Panc1 (cell line): ENCODE data around the gene STK4. TPM values are rescaled to one million over a fixed set of nuclear protein-coding genes. Genes with fewer than 3 reads are reported as not detected.
"Not testable (repeated sequence)": the region's sequence is repeated elsewhere in the genome, so short reads cannot be mapped to it uniquely, and the experiment has no call there.

Source experiments
- ATAC-seq: fragments of 200-7000 bp; cut with Tn5 transposase; 2 replicates; pipeline ENCODE4 v1.9.1; 2020; ENCODE audit warnings: mild to moderate bottlenecking, moderate library complexity
- BruUV-seq: library from RNA; stranded (reverse); fragments of 400-500 nt; replicated peaks from 2 replicates; lab custom pipeline; 2021; lab: Mats Ljungman, UMichigan
- CTCF ChIA-PET: fragments of 300-600 bp; sonication (Branson Sonifier 250); formaldehyde crosslinking; loops from one replicate; lab custom pipeline; 2022; ENCODE audit warnings: antibody characterized with exemption; lab: Charles Lee
- POLR2A ChIA-PET: fragments of 300-600 bp; sonication (Branson Sonifier 250); formaldehyde crosslinking; loops from one replicate; lab custom pipeline; 2022; ENCODE audit warnings: antibody characterized with exemption; lab: Charles Lee
- DNase-seq: peaks from one replicate; pipeline ENCODE4 v3.0.0-alpha.2; 2010; ENCODE audit warnings: low read depth, low spot score
- H3K27ac ChIP-seq: 2 replicates; pipeline ENCODE4 v1.5.1; 2011; ENCODE audit warnings: mild to moderate bottlenecking, low read length, inconsistent platforms
- H3K27me3 ChIP-seq: fragments of 200-500 bp; sonication (Bioruptor generic); 2 replicates; pipeline ENCODE4 v1.6.0; 2014; ENCODE audit warnings: low read length, inconsistent platforms; ENCODE audit not compliant: control insufficient read depth, insufficient read depth
- H3K36me3 ChIP-seq: fragments of 200-500 bp; sonication (Bioruptor generic); 2 replicates; pipeline ENCODE4 v1.5.1; 2014; ENCODE audit warnings: inconsistent platforms, mild to moderate bottlenecking, low read length, moderate library complexity; ENCODE audit not compliant: control insufficient read depth, insufficient read depth
- H3K4me1 ChIP-seq: 2 replicates; pipeline ENCODE4 v1.5.1; 2011; ENCODE audit warnings: inconsistent platforms, mild to moderate bottlenecking, low read length, moderate library complexity; ENCODE audit not compliant: control insufficient read depth, insufficient read depth
- H3K4me3 ChIP-seq, 2 experiments: 2 replicates each; pipeline ENCODE4 v1.5.1; 2011 to 2012; ENCODE audit warnings: low read depth in 2 of 2, low read length in 2 of 2, mild to moderate bottlenecking in 2 of 2, inconsistent platforms in 1 of 2, moderate library complexity in 1 of 2
- H3K9me3 ChIP-seq: fragments of 200-500 bp; sonication (Bioruptor generic); 2 replicates; pipeline ENCODE4 v1.5.1; 2014; ENCODE audit warnings: low read depth, mild to moderate bottlenecking, inconsistent platforms, low read length, moderate library complexity; ENCODE audit not compliant: control insufficient read depth, insufficient read depth
- POLR2AphosphoS5 ChIP-seq: IDR thresholded peaks from 2 replicates; pipeline ENCODE4 v1.6.1; 2012; ENCODE audit warnings: mild to moderate bottlenecking, low read depth, low read length, moderate library complexity
- SIN3A ChIP-seq: IDR thresholded peaks from 2 replicates; pipeline ENCODE4 v1.6.1; 2012; ENCODE audit warnings: low read depth, mild to moderate bottlenecking, low read length, moderate library complexity, borderline replicate concordance; ENCODE audit not compliant: insufficient read depth
- TCF7L2 ChIP-seq: IDR thresholded peaks from 2 replicates; pipeline ENCODE4 v1.6.1; 2011; ENCODE audit warnings: mild to moderate bottlenecking, low read depth, low read length, inconsistent platforms
- in situ Hi-C: cut with HindIII; loops from 2 replicates; pipeline ENCODE4 v1.10.0; 2016; ENCODE audit warnings: low sequenced_read_pairs, low pct_unique_long_range_greater_than_20kb
- intact Hi-C: fragments of 100-400 bp; cut with micrococcal nuclease; formaldehyde crosslinking; loops from one replicate; pipeline ENCODE4 v1.10.0; 2022; ENCODE audit not compliant: unreplicated experiment
- total RNA-seq: library from RNA; stranded (reverse); gene quantifications from one replicate; pipeline ENCODE4 v1.2.1, GENCODE V29; 2021; ENCODE audit not compliant: unreplicated experiment
- TF ChIP-seq, protein P1 (sequence below), 2 experiments: IDR thresholded peaks; 2 replicates each; pipeline ENCODE4 v1.6.1; 2011 to 2012; ENCODE audit warnings: low read depth in 2 of 2, control low read depth in 1 of 2, low read length in 1 of 2, mild to moderate bottlenecking in 1 of 2, moderate library complexity in 1 of 2; ENCODE audit not compliant: insufficient read depth in 1 of 2
- TF ChIP-seq, protein P2 (sequence below): fragments of 450-650 bp; IDR thresholded peaks from 2 replicates; pipeline ENCODE4 v1.5.1; 2017; ENCODE audit warnings: mild to moderate bottlenecking

STK4 gene
- total RNA-seq, 1 experiment from 2014 or later = 50.2 TPM

DNA sequence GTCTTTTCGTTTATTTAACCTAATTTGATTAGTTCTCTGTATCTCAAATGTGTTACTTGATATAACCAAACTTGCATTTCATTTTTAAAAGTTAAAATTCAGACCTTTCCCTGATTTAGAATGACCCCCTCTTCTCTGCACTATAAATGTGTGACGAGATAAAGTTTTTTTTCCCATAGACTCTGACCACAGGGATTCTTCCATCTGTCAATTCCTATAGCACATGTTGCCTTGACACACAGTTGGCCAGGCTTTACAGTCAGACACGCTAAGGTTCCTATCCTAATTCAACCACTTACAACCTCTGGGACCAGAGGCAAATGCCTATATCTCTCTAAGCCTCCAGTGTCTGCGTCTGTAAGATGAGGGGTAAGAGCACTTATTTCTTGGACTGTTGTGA is 94.0 kb downstream of the STK4 start:
- ChIA-PET POLR2A (no interaction called here), CTCF (no interaction called here)
- no peaks in the 10 kb centered on the region for H3K27me3 ChIP-seq
- H3K4me3 ChIP-seq = no peak overlapping the region
- in situ Hi-C loops = no loop called here
- BruUV-seq = no TSS peak
- TF ChIP-seq TCF7L2 (no peak), SIN3A (no peak), POLR2AphosphoS5 (no peak)
- TF ChIP-seq, protein P1, sequence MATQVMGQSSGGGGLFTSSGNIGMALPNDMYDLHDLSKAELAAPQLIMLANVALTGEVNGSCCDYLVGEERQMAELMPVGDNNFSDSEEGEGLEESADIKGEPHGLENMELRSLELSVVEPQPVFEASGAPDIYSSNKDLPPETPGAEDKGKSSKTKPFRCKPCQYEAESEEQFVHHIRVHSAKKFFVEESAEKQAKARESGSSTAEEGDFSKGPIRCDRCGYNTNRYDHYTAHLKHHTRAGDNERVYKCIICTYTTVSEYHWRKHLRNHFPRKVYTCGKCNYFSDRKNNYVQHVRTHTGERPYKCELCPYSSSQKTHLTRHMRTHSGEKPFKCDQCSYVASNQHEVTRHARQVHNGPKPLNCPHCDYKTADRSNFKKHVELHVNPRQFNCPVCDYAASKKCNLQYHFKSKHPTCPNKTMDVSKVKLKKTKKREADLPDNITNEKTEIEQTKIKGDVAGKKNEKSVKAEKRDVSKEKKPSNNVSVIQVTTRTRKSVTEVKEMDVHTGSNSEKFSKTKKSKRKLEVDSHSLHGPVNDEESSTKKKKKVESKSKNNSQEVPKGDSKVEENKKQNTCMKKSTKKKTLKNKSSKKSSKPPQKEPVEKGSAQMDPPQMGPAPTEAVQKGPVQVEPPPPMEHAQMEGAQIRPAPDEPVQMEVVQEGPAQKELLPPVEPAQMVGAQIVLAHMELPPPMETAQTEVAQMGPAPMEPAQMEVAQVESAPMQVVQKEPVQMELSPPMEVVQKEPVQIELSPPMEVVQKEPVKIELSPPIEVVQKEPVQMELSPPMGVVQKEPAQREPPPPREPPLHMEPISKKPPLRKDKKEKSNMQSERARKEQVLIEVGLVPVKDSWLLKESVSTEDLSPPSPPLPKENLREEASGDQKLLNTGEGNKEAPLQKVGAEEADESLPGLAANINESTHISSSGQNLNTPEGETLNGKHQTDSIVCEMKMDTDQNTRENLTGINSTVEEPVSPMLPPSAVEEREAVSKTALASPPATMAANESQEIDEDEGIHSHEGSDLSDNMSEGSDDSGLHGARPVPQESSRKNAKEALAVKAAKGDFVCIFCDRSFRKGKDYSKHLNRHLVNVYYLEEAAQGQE (IDR thresholded peaks at IDR 0.05; ENCODE audit: insufficient read depth in 1 of 2, low read depth in 2 of 2, low read length in 1 of 2) = no peak
- TF ChIP-seq, protein P2, sequence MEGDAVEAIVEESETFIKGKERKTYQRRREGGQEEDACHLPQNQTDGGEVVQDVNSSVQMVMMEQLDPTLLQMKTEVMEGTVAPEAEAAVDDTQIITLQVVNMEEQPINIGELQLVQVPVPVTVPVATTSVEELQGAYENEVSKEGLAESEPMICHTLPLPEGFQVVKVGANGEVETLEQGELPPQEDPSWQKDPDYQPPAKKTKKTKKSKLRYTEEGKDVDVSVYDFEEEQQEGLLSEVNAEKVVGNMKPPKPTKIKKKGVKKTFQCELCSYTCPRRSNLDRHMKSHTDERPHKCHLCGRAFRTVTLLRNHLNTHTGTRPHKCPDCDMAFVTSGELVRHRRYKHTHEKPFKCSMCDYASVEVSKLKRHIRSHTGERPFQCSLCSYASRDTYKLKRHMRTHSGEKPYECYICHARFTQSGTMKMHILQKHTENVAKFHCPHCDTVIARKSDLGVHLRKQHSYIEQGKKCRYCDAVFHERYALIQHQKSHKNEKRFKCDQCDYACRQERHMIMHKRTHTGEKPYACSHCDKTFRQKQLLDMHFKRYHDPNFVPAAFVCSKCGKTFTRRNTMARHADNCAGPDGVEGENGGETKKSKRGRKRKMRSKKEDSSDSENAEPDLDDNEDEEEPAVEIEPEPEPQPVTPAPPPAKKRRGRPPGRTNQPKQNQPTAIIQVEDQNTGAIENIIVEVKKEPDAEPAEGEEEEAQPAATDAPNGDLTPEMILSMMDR = no peak
- H3K36me3 ChIP-seq = 0 out of 2 replicates have a peak, but pooled peaks cover 3% of the 10 kb centered on the region
- H3K9me3 ChIP-seq = no peaks in the 10 kb centered on the region
- intact Hi-C loops = no loop called here
- DNase-seq = no peak
- no peaks in the 10 kb centered on the region; the same call in none of the 2 replicates for H3K4me1 ChIP-seq
- 0 out of 2 replicates have a peak, but pooled peaks have one; percentile 9 for ATAC-seq
- H3K27ac ChIP-seq = 0 out of 2 replicates have a peak overlapping the region, but pooled peaks have one; percentile 11

DNA sequence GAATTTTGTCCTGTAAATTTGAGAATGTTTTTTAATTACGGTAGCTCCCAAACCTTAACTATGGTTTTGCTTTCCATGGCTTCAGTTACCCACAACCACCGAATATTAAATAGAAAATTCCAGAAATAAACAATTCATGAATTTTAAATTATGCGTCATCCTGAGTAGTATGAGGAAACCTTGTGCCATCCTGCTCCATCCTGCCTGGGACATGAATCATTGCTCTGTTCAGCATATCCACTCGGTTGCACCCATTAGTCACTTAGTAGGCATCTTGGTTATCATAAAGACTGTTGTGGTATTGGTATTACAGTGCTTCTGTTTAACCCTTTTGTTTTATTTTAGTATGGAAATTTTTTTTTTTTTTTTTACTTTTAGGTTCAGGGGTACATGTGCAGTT is 94.9 kb downstream of the STK4 start:
- DNase-seq (peak; percentile 72), ATAC-seq (peak; percentile 95)
- intact Hi-C loops (no loop called here), in situ Hi-C loops (no loop called here)
- Histone ChIP-seq H3K27me3 (no peaks in the 10 kb centered on the region), H3K4me1 (no peaks in the 10 kb centered on the region; the same call in none of the 2 replicates), H3K9me3 (no peaks in the 10 kb centered on the region), H3K27ac (no peak overlapping the region), H3K4me3 (no peak overlapping the region), H3K36me3 (0 out of 2 replicates have a peak, but pooled peaks cover 3% of the 10 kb centered on the region)
- BruUV-seq = no TSS peak
- ChIA-PET CTCF (no interaction called here), POLR2A (interaction anchor here (0.7 kb wide), 1 partner anchor 75 kb away, joined by 4 read pairs; no protein-coding TSS in a partner anchor)
- TF ChIP-seq SIN3A (no peak), TCF7L2 (no peak), POLR2AphosphoS5 (no peak)
- TF ChIP-seq, protein P2 = no peak
- TF ChIP-seq, protein P1 (IDR thresholded peaks at IDR 0.05; ENCODE audit: insufficient read depth in 1 of 2, low read depth in 2 of 2, low read length in 1 of 2) = no peak

DNA sequence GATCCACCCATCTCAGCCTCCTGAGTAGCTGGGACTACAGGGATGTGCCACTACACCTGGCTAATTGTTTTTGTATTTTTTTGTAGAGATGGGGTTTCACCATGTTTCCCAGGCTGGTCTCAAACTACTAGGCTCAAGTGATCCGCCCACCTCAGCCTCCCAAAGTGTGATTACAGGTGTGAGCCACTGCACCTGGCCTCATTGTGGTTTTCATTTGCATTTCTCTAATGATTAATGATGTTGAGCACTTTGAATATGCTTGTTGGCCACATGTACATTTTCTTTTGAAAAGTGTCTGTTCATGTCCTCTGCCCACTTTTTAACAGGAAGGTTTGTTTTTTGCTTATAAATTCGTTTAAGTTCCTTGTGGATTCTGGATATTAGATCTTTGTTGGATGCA is 96.8 kb downstream of the STK4 start:
- ATAC-seq, H3K9me3 ChIP-seq, H3K27me3 ChIP-seq, intact Hi-C loops, H3K27ac ChIP-seq, in situ Hi-C loops, BruUV-seq, H3K4me1 ChIP-seq, H3K4me3 ChIP-seq, DNase-seq, POLR2A ChIA-PET, H3K36me3 ChIP-seq: not testable (repeated sequence)
- CTCF ChIA-PET = interaction anchor here (0.6 kb wide), 1 partner anchor 41 kb away, joined by 8 read pairs; no protein-coding TSS in a partner anchor
